Breast epithelium (tissue), 3 donors: Measurements from ENCODE around the gene HMGXB3.

ENCODE experiments used
- CTCF ChIP-seq, 3 donors: fragments of 450-650 bp; IDR thresholded peaks; one replicate each; pipeline ENCODE4 v1.5.1; 2016 to 2017; ENCODE audit warnings: antibody characterized with exemption in 3 of 3, mild to moderate bottlenecking in 3 of 3, moderate library complexity in 3 of 3
- POLR2A ChIP-seq: fragments of 450-650 bp; IDR thresholded peaks from one replicate; pipeline ENCODE4 v1.6.1; 2016; ENCODE audit warnings: antibody characterized with exemption, mild to moderate bottlenecking, moderate library complexity
- POLR2AphosphoS5 ChIP-seq, 3 donors: sonication (generic); formaldehyde crosslinking; IDR thresholded peaks; one replicate each; pipeline ENCODE4 v1.6.1; 2017; ENCODE audit warnings: antibody characterized with exemption in 3 of 3

GRCh38 chr5:150055326-150056074 is 55.0 kb downstream of the HMGXB3 start:
- TF ChIP-seq CTCF (IDR thresholded peaks at IDR 0.05) (no peak), POLR2A (no peak), POLR2AphosphoS5 (IDR thresholded peaks at IDR 0.05) (no peak)
